GM06990 (cell line): ENCODE measurements around the gene PFKP.

Experiments
- DNase-seq: peaks from one replicate; pipeline ENCODE4 v3.0.0-alpha.2; 2011; ENCODE audit not compliant: insufficient read length; ENCODE audit errors: extremely low read depth
- H3K27me3 ChIP-seq: replicated peaks from 2 replicates; pipeline ENCODE4 v1.6.0; 2011; ENCODE audit warnings: low read length; ENCODE audit not compliant: control insufficient read depth, insufficient read depth
- H3K36me3 ChIP-seq: 2 replicates; pipeline ENCODE4 v1.5.1; 2011; ENCODE audit warnings: low read length; ENCODE audit not compliant: control insufficient read depth, insufficient read depth
- H3K4me3 ChIP-seq: replicated peaks from 2 replicates; pipeline ENCODE4 v1.5.1; 2011; ENCODE audit warnings: low read depth, mild to moderate bottlenecking, control low read depth, low read length
- CTCF ChIP-seq: IDR thresholded peaks from 2 replicates; pipeline ENCODE4 v1.5.1; 2011; ENCODE audit warnings: low read length, control low read depth, mild to moderate bottlenecking, inconsistent platforms; ENCODE audit not compliant: insufficient read depth, poor library complexity, severe bottlenecking

The PFKP gene

GRCh38 chr10:3148994-3149393, 81.6 kb downstream of the PFKP start:
- H3K27me3 ChIP-seq = no peaks in the 10 kb centered on the region
- DNase-seq = no peak
- H3K4me3 ChIP-seq = no peak overlapping the region
- H3K36me3 ChIP-seq = peaks cover 26% of the 10 kb centered on the region
- TF ChIP-seq CTCF = no peak

DNA sequence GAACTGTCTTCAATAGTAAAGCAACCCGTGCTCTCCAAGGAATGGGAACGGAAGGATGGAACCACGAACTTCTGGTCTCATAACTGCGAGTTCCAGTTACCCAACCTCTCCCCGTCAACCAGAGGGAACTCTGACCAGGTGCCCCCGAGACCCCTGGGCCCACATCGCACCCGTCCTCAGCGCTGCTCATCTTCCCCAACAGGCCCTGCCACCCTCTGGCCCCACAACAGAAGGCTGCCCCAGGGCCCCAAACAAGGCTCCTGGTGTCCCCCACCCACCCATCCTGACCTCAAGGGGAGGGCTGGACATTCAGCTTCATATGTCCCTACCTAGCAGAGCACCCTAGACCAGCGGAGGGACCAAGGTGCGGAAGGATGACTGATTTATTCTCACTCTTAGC, 82.6 kb downstream of the PFKP start:
- peaks cover 24% of the 10 kb centered on the region for H3K36me3 ChIP-seq
- TF ChIP-seq CTCF = no peak
- H3K4me3 ChIP-seq = no peak overlapping the region
- no peaks in the 10 kb centered on the region for H3K27me3 ChIP-seq
- DNase-seq = no peak

GRCh38 chr10:3150366-3150765, 83.0 kb downstream of the PFKP start:
- TF ChIP-seq CTCF = no peak
- no peak overlapping the region for H3K4me3 ChIP-seq
- no peaks in the 10 kb centered on the region for H3K27me3 ChIP-seq
- H3K36me3 ChIP-seq = peaks cover 23% of the 10 kb centered on the region
- DNase-seq = no peak

- no peak overlapping the region for H3K4me3 ChIP-seq
- no peaks in the 10 kb centered on the region for H3K27me3 ChIP-seq
- TF ChIP-seq CTCF = no peak
- DNase-seq = no peak
- H3K36me3 ChIP-seq = peaks cover 25% of the 10 kb centered on the region
Measured at GRCh38 chr10:3150961-3151360, 83.6 kb downstream of the PFKP start.

DNA sequence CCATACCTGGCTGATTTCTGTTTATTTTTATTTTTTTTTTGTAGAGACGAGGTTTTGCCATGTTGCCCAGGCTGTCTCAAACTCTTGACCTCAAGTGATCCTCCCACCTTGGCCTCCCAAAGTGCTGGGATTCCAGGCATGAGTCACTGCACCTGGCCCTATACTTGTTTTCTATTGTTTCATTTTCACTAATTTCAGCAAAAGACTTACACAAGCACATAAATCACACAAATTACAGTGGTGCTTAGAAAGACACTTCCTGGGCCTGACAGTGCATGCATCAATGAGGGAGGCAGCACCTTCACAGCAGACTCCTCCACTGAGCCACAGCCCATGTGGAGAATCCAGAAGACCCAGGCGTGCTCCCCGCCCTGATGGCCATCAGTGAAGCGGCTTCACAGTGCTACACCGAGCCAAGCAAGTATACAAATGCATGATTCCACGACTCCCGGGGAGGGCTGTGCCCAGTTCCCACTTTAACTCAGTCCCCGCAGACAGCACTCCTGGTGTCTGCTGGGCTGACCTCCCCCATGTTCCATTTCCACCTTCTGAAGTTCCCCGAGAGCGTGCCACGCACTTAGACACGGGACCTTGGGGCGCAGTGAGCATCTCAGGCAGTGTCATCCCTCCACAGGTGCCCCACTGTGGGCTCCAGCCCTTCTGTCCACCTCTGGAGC, 84.7 kb downstream of the PFKP start:
- DNase-seq = no peak
- no peak for TF ChIP-seq CTCF
- Histone ChIP-seq H3K36me3 (peaks cover 23% of the 10 kb centered on the region), H3K27me3 (no peaks in the 10 kb centered on the region), H3K4me3 (no peak overlapping the region)

GRCh38 chr10:3152566-3152935, 85.2 kb downstream of the PFKP start:
- Histone ChIP-seq H3K4me3 (no peak overlapping the region), H3K27me3 (no peaks in the 10 kb centered on the region), H3K36me3 (peaks cover 24% of the 10 kb centered on the region)
- no peak for TF ChIP-seq CTCF
- DNase-seq = no peak
